ENCODE measurements around the gene FBXL3. TPM values are rescaled to one million over a fixed set of nuclear protein-coding genes. Genes with fewer than 3 reads are reported as not detected.

FBXL3 gene
- total RNA-seq, 5 donors from 2014 or later (not counting 1 experiment from before 2014, with no cell fraction given), result 58.6 to 89.1 (median 80.0) TPM

- H3K4me1 Mint-ChIP-seq, result peaks cover 12 to 16% (median 16%) of the 10 kb centered on the region in 3 donors
- H3K27ac Mint-ChIP-seq, result no peak overlapping the region
- ChIA-PET POLR2A (no interaction called here), CTCF (interaction anchor here (0.8 to 1.4 kb wide), 3 partner anchors 10 to 77 kb away, joined by 3 to 5 read pairs (median 3); no protein-coding TSS in a partner anchor)
- no peaks in the 10 kb centered on the region for H3K9me3 Mint-ChIP-seq
- Histone ChIP-seq H3K27ac (ENCODE audit: low read length) (no peak overlapping the region), H3K9me3 (no peaks in the 10 kb centered on the region), H3K4me1 (ENCODE audit: control insufficient read depth in 1 of 2, extremely low read depth in 1 of 2, insufficient read depth in 2 of 2, low read length in 2 of 2) (peaks cover 0 to 17% of the 10 kb centered on the region in 2 experiments), H3K27me3 (replicated peaks in 1 of 2; ENCODE audit: control insufficient read depth in 2 of 2, extremely low read depth in 1 of 2, insufficient read depth in 2 of 2, low read length in 1 of 2) (peaks cover 2 to 46% of the 10 kb centered on the region in 2 experiments), H3K36me3 (ENCODE audit: control insufficient read depth in 2 of 2, extremely low read depth in 1 of 2, insufficient read depth in 1 of 2, low read length in 1 of 2) (no peaks in the 10 kb centered on the region), H3K4me3 (ENCODE audit: control insufficient read depth in 1 of 2, extremely low read depth in 1 of 2, low read length in 1 of 2) (no peak overlapping the region)
- no peaks in the 10 kb centered on the region for H3K36me3 Mint-ChIP-seq
- WGBS (ENCODE audit: insufficient coverage), result 82% methylated on average over 6 of the region's 6 CpGs
- ATAC-seq (replicated peaks in 1 of 4) (no peak), DNase-seq (no peak)
- no peak overlapping the region for H3K4me3 Mint-ChIP-seq
- H3K27me3 Mint-ChIP-seq, result peaks cover 19 to 43% of the 10 kb centered on the region in 2 donors
Observed at GRCh38 chr13:76975863-76976262, 51.1 kb downstream of the FBXL3 start.

GRCh38 chr13:76974618-76974975 is 52.4 kb downstream of the FBXL3 start:
- Histone ChIP-seq H3K9me3 (no peaks in the 10 kb centered on the region), H3K4me1 (ENCODE audit: control insufficient read depth in 1 of 2, extremely low read depth in 1 of 2, insufficient read depth in 2 of 2, low read length in 2 of 2) (peaks cover 0 to 9% of the 10 kb centered on the region in 2 experiments), H3K36me3 (ENCODE audit: control insufficient read depth in 2 of 2, extremely low read depth in 1 of 2, insufficient read depth in 1 of 2, low read length in 1 of 2) (no peaks in the 10 kb centered on the region), H3K27ac (ENCODE audit: low read length) (no peak overlapping the region), H3K27me3 (replicated peaks in 1 of 2; ENCODE audit: control insufficient read depth in 2 of 2, extremely low read depth in 1 of 2, insufficient read depth in 2 of 2, low read length in 1 of 2) (peaks cover 0 to 44% of the 10 kb centered on the region in 2 experiments), H3K4me3 (ENCODE audit: control insufficient read depth in 1 of 2, extremely low read depth in 1 of 2, low read length in 1 of 2) (no peak overlapping the region)
- no peak for DNase-seq
- peaks cover 9 to 15% (median 11%) of the 10 kb centered on the region in 3 donors for H3K4me1 Mint-ChIP-seq
- CTCF ChIA-PET, result interaction anchor here in 1 of 2 donors (0.7 to 1.0 kb wide), 4 partner anchors 26 to 501 kb away, joined by 3 to 13 read pairs (median 3); no protein-coding TSS in a partner anchor
- peaks cover 19 to 46% of the 10 kb centered on the region in 2 donors for H3K27me3 Mint-ChIP-seq
- no peaks in the 10 kb centered on the region for H3K9me3 Mint-ChIP-seq
- H3K4me3 Mint-ChIP-seq, result no peak overlapping the region
- POLR2A ChIA-PET, result interaction anchor here in 1 of 2 donors (0.6 kb wide), 1 partner anchor 19 kb away, joined by 3 read pairs; no protein-coding TSS in a partner anchor
- ATAC-seq (replicated peaks in 1 of 4), result no peak
- no CpG with 5 or more reads among the region's 3 CpGs for WGBS (ENCODE audit: insufficient coverage)
- H3K27ac Mint-ChIP-seq, result no peak overlapping the region
- H3K36me3 Mint-ChIP-seq, result no peaks in the 10 kb centered on the region

GRCh38 chr13:76973920-76974617 is 52.9 kb downstream of the FBXL3 start:
- Histone ChIP-seq H3K9me3 (no peaks in the 10 kb centered on the region), H3K27ac (ENCODE audit: low read length) (no peak overlapping the region), H3K36me3 (ENCODE audit: control insufficient read depth in 2 of 2, extremely low read depth in 1 of 2, insufficient read depth in 1 of 2, low read length in 1 of 2) (no peaks in the 10 kb centered on the region), H3K27me3 (replicated peaks in 1 of 2; ENCODE audit: control insufficient read depth in 2 of 2, extremely low read depth in 1 of 2, insufficient read depth in 2 of 2, low read length in 1 of 2) (peaks cover 0 to 41% of the 10 kb centered on the region in 2 experiments), H3K4me1 (ENCODE audit: control insufficient read depth in 1 of 2, extremely low read depth in 1 of 2, insufficient read depth in 2 of 2, low read length in 2 of 2) (peaks cover 0 to 7% of the 10 kb centered on the region in 2 experiments), H3K4me3 (ENCODE audit: control insufficient read depth in 1 of 2, extremely low read depth in 1 of 2, low read length in 1 of 2) (no peak overlapping the region)
- H3K4me3 Mint-ChIP-seq, result no peak overlapping the region
- H3K27me3 Mint-ChIP-seq, result peaks cover 18 to 49% of the 10 kb centered on the region in 2 donors
- H3K27ac Mint-ChIP-seq, result no peak overlapping the region
- ATAC-seq (replicated peaks in 1 of 4), result no peak
- ChIA-PET CTCF (interaction anchor here (0.5 to 1.0 kb wide), 4 partner anchors 9 to 1682 kb away, joined by 3 to 5 read pairs (median 4); no protein-coding TSS in a partner anchor), POLR2A (no interaction called here)
- no peak for DNase-seq
- peaks cover 9 to 15% (median 11%) of the 10 kb centered on the region in 3 donors for H3K4me1 Mint-ChIP-seq
- no peaks in the 10 kb centered on the region for H3K36me3 Mint-ChIP-seq
- 93% methylated on average over 3 of the region's 6 CpGs for WGBS (ENCODE audit: insufficient coverage)
- no peaks in the 10 kb centered on the region for H3K9me3 Mint-ChIP-seq

GRCh38 chr13:76971851-76972829 is 54.8 kb downstream of the FBXL3 start:
- ChIA-PET CTCF (interaction anchor here (0.6 to 2.5 kb wide), 4 partner anchors 8 to 316 kb away, joined by 3 to 9 read pairs (median 3); no protein-coding TSS in a partner anchor), POLR2A (interaction anchor here in 1 of 2 donors (0.6 kb wide), 1 partner anchor 33 kb away, joined by 9 read pairs; no protein-coding TSS in a partner anchor)
- H3K27me3 ChIP-seq (replicated peaks in 1 of 2; ENCODE audit: control insufficient read depth in 2 of 2, extremely low read depth in 1 of 2, insufficient read depth in 2 of 2, low read length in 1 of 2), result peaks cover 0 to 44% of the 10 kb centered on the region in 2 experiments
- no peak overlapping the region for H3K27ac ChIP-seq (ENCODE audit: low read length)
- ATAC-seq (replicated peaks in 1 of 4), result no peak
- Mint-ChIP-seq H3K9me3 (no peaks in the 10 kb centered on the region), H3K4me3 (no peak overlapping the region), H3K36me3 (no peaks in the 10 kb centered on the region), H3K4me1 (peaks cover 6 to 11% (median 10%) of the 10 kb centered on the region in 3 donors), H3K27me3 (peaks cover 16 to 50% of the 10 kb centered on the region in 2 donors), H3K27ac (peak overlapping the region in 1 of 2 donors; percentile 16)
- no peaks in the 10 kb centered on the region for H3K36me3 ChIP-seq (ENCODE audit: control insufficient read depth in 2 of 2, extremely low read depth in 1 of 2, insufficient read depth in 1 of 2, low read length in 1 of 2)
- no peak overlapping the region for H3K4me3 ChIP-seq (ENCODE audit: control insufficient read depth in 1 of 2, extremely low read depth in 1 of 2, low read length in 1 of 2)
- WGBS (ENCODE audit: insufficient coverage), result 57% methylated on average over 11 of the region's 19 CpGs
- no peaks in the 10 kb centered on the region for H3K9me3 ChIP-seq
- DNase-seq, result no peak
- H3K4me1 ChIP-seq (ENCODE audit: control insufficient read depth in 1 of 2, extremely low read depth in 1 of 2, insufficient read depth in 2 of 2, low read length in 2 of 2), result peaks cover 0 to 5% of the 10 kb centered on the region in 2 experiments

- H3K36me3 ChIP-seq (ENCODE audit: control insufficient read depth in 2 of 2, extremely low read depth in 1 of 2, insufficient read depth in 1 of 2, low read length in 1 of 2), result no peaks in the 10 kb centered on the region
- Mint-ChIP-seq H3K4me1 (peaks cover 0 to 5% (median 2%) of the 10 kb centered on the region in 3 donors), H3K27ac (no peak overlapping the region), H3K27me3 (peaks cover 12 to 46% of the 10 kb centered on the region in 2 donors), H3K9me3 (no peaks in the 10 kb centered on the region), H3K36me3 (no peaks in the 10 kb centered on the region), H3K4me3 (no peak overlapping the region)
- ChIA-PET CTCF (interaction anchor here (0.9 to 2.5 kb wide), 3 partner anchors 9 to 17 kb away, joined by 3 to 9 read pairs (median 3); no protein-coding TSS in a partner anchor), POLR2A (no interaction called here)
- 44% methylated on average over 2 of the region's 3 CpGs for WGBS (ENCODE audit: insufficient coverage)
- H3K4me1 ChIP-seq (ENCODE audit: control insufficient read depth in 1 of 2, extremely low read depth in 1 of 2, insufficient read depth in 2 of 2, low read length in 2 of 2), result peaks cover 0 to 2% of the 10 kb centered on the region in 2 experiments
- DNase-seq (no peak), ATAC-seq (replicated peaks in 1 of 4) (no peak)
- H3K9me3 ChIP-seq, result no peaks in the 10 kb centered on the region
- H3K27me3 ChIP-seq (replicated peaks in 1 of 2; ENCODE audit: control insufficient read depth in 2 of 2, extremely low read depth in 1 of 2, insufficient read depth in 2 of 2, low read length in 1 of 2), result peaks cover 0 to 38% of the 10 kb centered on the region in 2 experiments
- no peak overlapping the region for H3K4me3 ChIP-seq (ENCODE audit: control insufficient read depth in 1 of 2, extremely low read depth in 1 of 2, low read length in 1 of 2)
- no peak overlapping the region for H3K27ac ChIP-seq (ENCODE audit: low read length)
Observed at GRCh38 chr13:76971215-76971614, 55.7 kb downstream of the FBXL3 start.
